Calu3 (cell line): ENCODE data around the gene NAT9. TPM values are rescaled to one million over a fixed set of nuclear protein-coding genes. Genes with fewer than 3 reads are reported as not detected.
A peak's percentile ranks its signal among the peaks of the same experiment; 100 is the strongest.

ENCODE experiments used
- BruUV-seq: library from RNA; stranded (reverse); fragments of 400-500 nt; replicated peaks from 2 replicates; lab custom pipeline; 2021; lab: Mats Ljungman, UMichigan
- CTCF ChIA-PET: fragments of 300-600 bp; sonication (Branson Sonifier 250); formaldehyde crosslinking; loops from one replicate; lab custom pipeline; 2022; ENCODE audit warnings: antibody characterized with exemption; lab: Charles Lee
- DNase-seq: peaks from one replicate; pipeline ENCODE4 v3.0.0; 2022
- H3K27ac Mint-ChIP-seq: one replicate; pipeline ENCODE4 v1.8.0; 2022; ENCODE audit warnings: mixed read lengths; ENCODE audit not compliant: unreplicated experiment
- H3K27me3 Mint-ChIP-seq: one replicate; pipeline ENCODE4 v1.8.0; 2022; ENCODE audit warnings: mixed read lengths; ENCODE audit not compliant: unreplicated experiment
- H3K36me3 Mint-ChIP-seq: one replicate; pipeline ENCODE4 v1.8.0; 2022; ENCODE audit warnings: mild to moderate bottlenecking, moderate library complexity, mixed read lengths; ENCODE audit not compliant: insufficient read depth, unreplicated experiment
- H3K4me1 Mint-ChIP-seq: one replicate; pipeline ENCODE4 v1.8.0; 2022; ENCODE audit warnings: mild to moderate bottlenecking, low read depth, mixed read lengths; ENCODE audit not compliant: unreplicated experiment
- H3K4me3 Mint-ChIP-seq: one replicate; pipeline ENCODE4 v1.8.0; 2022; ENCODE audit warnings: mild to moderate bottlenecking, low read depth, moderate library complexity, mixed read lengths; ENCODE audit not compliant: unreplicated experiment
- H3K9me3 Mint-ChIP-seq: one replicate; pipeline ENCODE4 v1.8.0; 2022; ENCODE audit warnings: low read depth, mixed read lengths; ENCODE audit not compliant: unreplicated experiment
- CTCF ChIP-seq: fragments of 200-600 bp; IDR thresholded peaks from one replicate; pipeline ENCODE4 v1.8.0; 2022; ENCODE audit warnings: antibody characterized with exemption; ENCODE audit not compliant: unreplicated experiment
- intact Hi-C: fragments of 100-400 bp; cut with micrococcal nuclease; formaldehyde crosslinking; loops from one replicate; pipeline ENCODE4 v1.10.0; 2022; ENCODE audit not compliant: unreplicated experiment
- microRNA-seq: library from miRNA; unstranded; fragments of <30 nt; microRNA quantifications from one replicate; pipeline ENCODE4 v1.2.0, GENCODE V29; 2022
- total RNA-seq: library from RNA; stranded (reverse); gene quantifications from 2 replicates; pipeline ENCODE4 v1.2.3, GENCODE V29; 2022

Gene NAT9
- total RNA-seq, 1 experiment from 2014 or later: 66.5 TPM

- peaks cover 44% of the 10 kb centered on the region for H3K27me3 Mint-ChIP-seq
- no peaks in the 10 kb centered on the region for H3K4me1 Mint-ChIP-seq
- no peak overlapping the region for H3K4me3 Mint-ChIP-seq
- CTCF ChIA-PET: no interaction called here
- no peak overlapping the region for H3K27ac Mint-ChIP-seq
- no peak for DNase-seq
- intact Hi-C loops: no loop called here
- TF ChIP-seq CTCF: no peak
- no peaks in the 10 kb centered on the region for H3K36me3 Mint-ChIP-seq
- no TSS peak for BruUV-seq
- no peaks in the 10 kb centered on the region for H3K9me3 Mint-ChIP-seq
Measured at GRCh38 chr17:74723891-74724290, 52.3 kb downstream of the NAT9 start.

- intact Hi-C loops: no loop called here
- Mint-ChIP-seq H3K4me3 (no peak overlapping the region), H3K9me3 (no peaks in the 10 kb centered on the region), H3K27me3 (peaks cover 52% of the 10 kb centered on the region), H3K36me3 (no peaks in the 10 kb centered on the region), H3K27ac (no peak overlapping the region), H3K4me1 (no peaks in the 10 kb centered on the region)
- no peak for DNase-seq
- TF ChIP-seq CTCF: no peak
- BruUV-seq: no TSS peak
- CTCF ChIA-PET: interaction anchor here (0.7 kb wide), 1 partner anchor 51 kb away, joined by 3 read pairs; no protein-coding TSS in a partner anchor
Measured at GRCh38 chr17:74722782-74723181, 53.4 kb downstream of the NAT9 start.

Small RNA genes within 50 kb of the gene (microRNA-seq; reads per million reads assigned to microRNA genes)
- gene MIR3615: 108 reads per million, percentile 64 among the genes with 10 or more reads in this experiment

Other genes starting within 250 kb of the NAT9 start
- not detected in 2 replicates for gene CD300LB, start 244.9 kb downstream of the NAT9 start, total RNA-seq
- not detected in 2 replicates for gene CD300C, start 230.2 kb downstream of the NAT9 start, total RNA-seq
- not detected in 2 replicates for gene CD300H, start 208.8 kb downstream of the NAT9 start, total RNA-seq
- not detected in 2 replicates for gene CD300LD, start 184.1 kb downstream of the NAT9 start, total RNA-seq
- not detected in 2 replicates for gene CD300E, start 152.6 kb downstream of the NAT9 start, total RNA-seq
- gene CD300LF, start 63.4 kb downstream of the NAT9 start, total RNA-seq: not detected in 2 replicates
- gene RAB37, start 39.1 kb downstream of the NAT9 start, total RNA-seq: 0.21 TPM in 1 of 2 replicates, not detected in the other
- gene NHERF1, start 27.7 kb downstream of the NAT9 start, total RNA-seq: 114 and 143 TPM in 2 replicates
- gene GRIN2C, start 83.5 kb upstream of the NAT9 start, total RNA-seq: not detected in 2 replicates
- gene FDXR, start 96.6 kb upstream of the NAT9 start, total RNA-seq: 8.4 and 13.5 TPM in 2 replicates
- not detected in 2 replicates for gene FADS6, start 117.3 kb upstream of the NAT9 start, total RNA-seq
- gene USH1G, start 146.9 kb upstream of the NAT9 start, total RNA-seq: 0.24 TPM in 1 of 2 replicates, not detected in the other
- gene OTOP2, start 147.9 kb upstream of the NAT9 start, total RNA-seq: not detected in 2 replicates
- gene OTOP3, start 159.6 kb upstream of the NAT9 start, total RNA-seq: not detected in 2 replicates
- gene HID1, start 196.4 kb upstream of the NAT9 start, total RNA-seq: 114 and 122 TPM in 2 replicates
- 39.4 and 48.3 TPM in 2 replicates for gene CDR2L, start 211.3 kb upstream of the NAT9 start, total RNA-seq
- 49.0 and 52.7 TPM in 2 replicates for gene MRPL58, start 236.3 kb upstream of the NAT9 start, total RNA-seq